HepG2 (cell line): ENCODE results near the gene CIAPIN1. TPM values are rescaled to one million over a fixed set of nuclear protein-coding genes. Genes with fewer than 3 reads are reported as not detected.

Experiments used
- ATF2 ChIP-seq: sonication (generic); formaldehyde crosslinking; IDR thresholded peaks from 2 replicates; pipeline ENCODE4 v1.4.0; 2020; ENCODE audit warnings: missing genetic modification reagents
- FOSL2 ChIP-seq: sonication (generic); formaldehyde crosslinking; IDR thresholded peaks from 2 replicates; pipeline ENCODE4 v1.4.0; 2020; ENCODE audit warnings: missing genetic modification reagents
- ISX ChIP-seq: sonication (generic); formaldehyde crosslinking; conservative IDR thresholded peaks from 2 replicates; pipeline ENCODE4 v1.5.0; 2020; ENCODE audit warnings: missing genetic modification reagents
- KLF11 ChIP-seq: IDR thresholded peaks from 2 replicates; pipeline ENCODE4 v1.6.1; 2016; ENCODE audit warnings: missing compliant biosample characterization
- POGZ ChIP-seq: sonication (generic); formaldehyde crosslinking; IDR thresholded peaks from 2 replicates; pipeline ENCODE4 v1.4.0; 2020; ENCODE audit warnings: mild to moderate bottlenecking, missing genetic modification reagents
- SP140L ChIP-seq: sonication (generic); formaldehyde crosslinking; IDR thresholded peaks from 2 replicates; pipeline ENCODE4 v1.4.0; 2020; ENCODE audit warnings: missing genetic modification reagents, borderline replicate concordance
- SRSF1 ChIP-seq: fragments of 200-400 bp; formaldehyde crosslinking; optimal IDR thresholded peaks from 2 replicates; pipeline ENCODE3; 2017; ENCODE audit warnings: mild to moderate bottlenecking, low read depth, low read length, moderate library complexity
- TFE3 ChIP-seq: IDR thresholded peaks from 2 replicates; pipeline ENCODE4 v1.6.1; 2016
- ZBTB43 ChIP-seq: sonication (generic); formaldehyde crosslinking; conservative IDR thresholded peaks from 2 replicates; pipeline ENCODE4 v1.4.0; 2020; ENCODE audit warnings: missing genetic modification reagents
- ZNF383 ChIP-seq: sonication (generic); formaldehyde crosslinking; IDR thresholded peaks from 2 replicates; pipeline ENCODE4 v1.4.0; 2020; ENCODE audit warnings: missing genetic modification reagents, mild to moderate bottlenecking, borderline replicate concordance
- ZNF512B ChIP-seq: sonication (generic); formaldehyde crosslinking; IDR thresholded peaks from 2 replicates; pipeline ENCODE4 v1.5.1; 2020; ENCODE audit warnings: missing genetic modification reagents, mild to moderate bottlenecking, borderline replicate concordance
- ZSCAN25 ChIP-seq: sonication (generic); formaldehyde crosslinking; IDR thresholded peaks from 2 replicates; pipeline ENCODE4 v1.8.0; 2022; ENCODE audit warnings: mild to moderate bottlenecking, missing genetic modification reagents
- polyA plus RNA-seq, 8 experiments: library from polyadenylated mRNA; depleted of rRNA in 3 of 8; stranded (reverse) in 7 of 8; unstranded in 1 of 8; fragments of >200 nt; fragmentation: Illumina TruSeq in 4 of 8; extraction: Trizol in 4 of 8; gene quantifications; 2 replicates each; pipeline versions ENCODE4 v1.2.1 to v1.2.3, GENCODE V29; 2011 to 2016; ENCODE audit warnings: low read depth in 4 of 8, missing spikeins in 1 of 8, mixed read lengths in 1 of 8; ENCODE audit not compliant: insufficient read depth in 1 of 8
- total RNA-seq, 5 experiments: library from RNA; depleted of rRNA; stranded (reverse); fragments of >200 nt; fragmentation: Illumina TruSeq; extraction: Trizol; gene quantifications; 2 replicates each; pipeline ENCODE4 v1.2.3, GENCODE V29; 2016; ENCODE audit warnings: low read depth in 1 of 5
- TF ChIP-seq, protein P1 (sequence below): sonication (generic); formaldehyde crosslinking; IDR thresholded peaks from 2 replicates; pipeline ENCODE4 v1.8.0; 2023; ENCODE audit warnings: mild to moderate bottlenecking, missing genetic modification reagents
- TF ChIP-seq, protein P2 (sequence below): sonication (generic); formaldehyde crosslinking; IDR thresholded peaks from 2 replicates; pipeline ENCODE4 v1.5.0; 2020; ENCODE audit warnings: missing genetic modification reagents
- TF ChIP-seq, protein P3 (sequence below): sonication (generic); formaldehyde crosslinking; IDR thresholded peaks from 2 replicates; pipeline ENCODE4 v1.4.0; 2020; ENCODE audit warnings: missing genetic modification reagents
- TF ChIP-seq, protein P4 (sequence below): sonication (generic); formaldehyde crosslinking; IDR thresholded peaks from 2 replicates; pipeline ENCODE4 v1.4.0; 2020; ENCODE audit warnings: missing genetic modification reagents, mild to moderate bottlenecking, borderline replicate concordance

Gene CIAPIN1
- total and polyA plus RNA-seq, 2 of the 13 experiments (the other 11 are each of a cell fraction or from before 2014, with no cell fraction given): 69.3 to 89.7 TPM

DNA sequence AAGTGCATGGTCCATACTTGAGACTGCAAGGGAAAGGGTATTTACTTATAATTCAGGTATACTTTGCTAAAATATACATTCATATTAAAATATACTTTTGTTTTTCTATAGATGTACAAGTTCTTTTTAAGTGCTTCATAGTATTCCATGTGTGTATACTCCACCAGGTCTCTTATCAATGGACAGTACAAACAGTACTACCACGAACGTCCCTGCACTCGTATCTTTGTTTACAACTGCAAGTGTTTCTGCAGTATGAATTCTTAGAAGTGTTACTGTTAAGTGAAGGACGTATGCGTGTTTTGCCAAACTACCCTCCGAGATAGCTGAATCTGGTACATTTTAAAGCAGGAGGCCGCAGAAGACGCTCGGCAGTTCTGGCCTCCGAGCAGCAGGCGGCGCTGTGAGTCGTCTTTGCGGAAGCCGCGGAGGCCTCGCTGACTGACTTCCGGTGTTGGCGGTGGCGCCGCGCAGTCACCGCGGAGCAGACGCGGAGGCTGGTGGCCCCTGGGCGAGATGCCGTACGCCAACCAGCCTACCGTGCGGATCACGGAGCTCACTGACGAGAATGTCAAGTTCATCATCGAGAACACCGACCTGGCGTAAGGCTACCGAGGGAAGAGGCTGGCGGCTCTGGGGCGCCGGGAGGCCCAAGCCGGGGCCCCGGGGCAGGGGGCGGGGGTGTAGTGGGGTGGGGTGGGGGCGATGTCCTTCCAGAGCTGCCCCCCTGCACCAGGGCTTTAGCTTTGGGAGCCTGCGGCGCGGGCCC, 15.2 kb upstream of the CIAPIN1 start, which contains the start of gene POLR2C (continued):
- TF ChIP-seq ATF2 (peak; percentile 89), KLF11 (CRISPR knock-in tag) (peak; percentile 90), SRSF1 (peak; percentile 72), ISX (no peak), ZNF512B (CRISPR knock-in tag) (no peak), SP140L (no peak), ZBTB43 (peak; percentile 85), ZSCAN25 (CRISPR knock-in tag) (peak; percentile 43; the same call in 1 of the 2 replicates), TFE3 (CRISPR knock-in tag) (no peak; the same call in 1 of the 2 replicates), POGZ (CRISPR knock-in tag) (peak; percentile 98), FOSL2 (CRISPR knock-in tag) (peak; percentile 78), ZNF383 (CRISPR knock-in tag) (no peak)
- TF ChIP-seq, protein P1, sequence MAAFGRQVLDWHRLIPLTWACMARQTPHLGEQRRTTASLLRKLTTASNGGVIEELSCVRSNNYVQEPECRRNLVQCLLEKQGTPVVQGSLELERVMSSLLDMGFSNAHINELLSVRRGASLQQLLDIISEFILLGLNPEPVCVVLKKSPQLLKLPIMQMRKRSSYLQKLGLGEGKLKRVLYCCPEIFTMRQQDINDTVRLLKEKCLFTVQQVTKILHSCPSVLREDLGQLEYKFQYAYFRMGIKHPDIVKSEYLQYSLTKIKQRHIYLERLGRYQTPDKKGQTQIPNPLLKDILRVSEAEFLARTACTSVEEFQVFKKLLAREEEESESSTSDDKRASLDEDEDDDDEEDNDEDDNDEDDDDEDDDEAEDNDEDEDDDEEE (CRISPR knock-in tag): 0 out of 2 replicates have a peak, but pooled peaks have one; percentile 66
- TF ChIP-seq, protein P2, sequence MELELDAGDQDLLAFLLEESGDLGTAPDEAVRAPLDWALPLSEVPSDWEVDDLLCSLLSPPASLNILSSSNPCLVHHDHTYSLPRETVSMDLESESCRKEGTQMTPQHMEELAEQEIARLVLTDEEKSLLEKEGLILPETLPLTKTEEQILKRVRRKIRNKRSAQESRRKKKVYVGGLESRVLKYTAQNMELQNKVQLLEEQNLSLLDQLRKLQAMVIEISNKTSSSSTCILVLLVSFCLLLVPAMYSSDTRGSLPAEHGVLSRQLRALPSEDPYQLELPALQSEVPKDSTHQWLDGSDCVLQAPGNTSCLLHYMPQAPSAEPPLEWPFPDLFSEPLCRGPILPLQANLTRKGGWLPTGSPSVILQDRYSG (CRISPR knock-in tag): peak; percentile 94; the same call in 1 of the 2 replicates
- TF ChIP-seq, protein P3, sequence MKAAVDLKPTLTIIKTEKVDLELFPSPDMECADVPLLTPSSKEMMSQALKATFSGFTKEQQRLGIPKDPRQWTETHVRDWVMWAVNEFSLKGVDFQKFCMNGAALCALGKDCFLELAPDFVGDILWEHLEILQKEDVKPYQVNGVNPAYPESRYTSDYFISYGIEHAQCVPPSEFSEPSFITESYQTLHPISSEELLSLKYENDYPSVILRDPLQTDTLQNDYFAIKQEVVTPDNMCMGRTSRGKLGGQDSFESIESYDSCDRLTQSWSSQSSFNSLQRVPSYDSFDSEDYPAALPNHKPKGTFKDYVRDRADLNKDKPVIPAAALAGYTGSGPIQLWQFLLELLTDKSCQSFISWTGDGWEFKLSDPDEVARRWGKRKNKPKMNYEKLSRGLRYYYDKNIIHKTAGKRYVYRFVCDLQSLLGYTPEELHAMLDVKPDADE (CRISPR knock-in tag): 0 out of 2 replicates have a peak, but pooled peaks have one; percentile 77
- TF ChIP-seq, protein P4, sequence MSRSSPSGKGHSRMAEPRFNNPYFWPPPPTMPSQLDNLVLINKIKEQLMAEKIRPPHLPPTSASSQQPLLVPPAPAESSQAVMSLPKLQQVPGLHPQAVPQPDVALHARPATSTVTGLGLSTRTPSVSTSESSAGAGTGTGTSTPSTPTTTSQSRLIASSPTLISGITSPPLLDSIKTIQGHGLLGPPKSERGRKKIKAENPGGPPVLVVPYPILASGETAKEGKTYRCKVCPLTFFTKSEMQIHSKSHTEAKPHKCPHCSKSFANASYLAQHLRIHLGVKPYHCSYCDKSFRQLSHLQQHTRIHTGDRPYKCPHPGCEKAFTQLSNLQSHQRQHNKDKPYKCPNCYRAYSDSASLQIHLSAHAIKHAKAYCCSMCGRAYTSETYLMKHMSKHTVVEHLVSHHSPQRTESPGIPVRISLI (CRISPR knock-in tag): no peak
